Measurements from ENCODE around the gene MBNL3. TPM values are rescaled to one million over a fixed set of nuclear protein-coding genes. Genes with fewer than 3 reads are reported as not detected.

Gene MBNL3
- total RNA-seq, 1 donor from 2014 or later = 7.7 TPM

GRCh38 chrX:132367314-132367713 is 121.5 kb downstream of the MBNL3 start:
- H3K4me3 Mint-ChIP-seq (ENCODE audit: unreplicated experiment) = no peak overlapping the region
- no peaks in the 10 kb centered on the region for H3K36me3 Mint-ChIP-seq (ENCODE audit: unreplicated experiment)
- H3K4me1 Mint-ChIP-seq (ENCODE audit: unreplicated experiment) = peaks cover 5% of the 10 kb centered on the region
- H3K27ac Mint-ChIP-seq (ENCODE audit: unreplicated experiment) = no peak overlapping the region
- no peak for DNase-seq (ENCODE audit: extremely low spot score, unreplicated experiment)
- no peaks in the 10 kb centered on the region for H3K27me3 Mint-ChIP-seq (ENCODE audit: unreplicated experiment)
- no peaks in the 10 kb centered on the region for H3K9me3 Mint-ChIP-seq (ENCODE audit: unreplicated experiment)
- TF ChIP-seq, protein P1, sequence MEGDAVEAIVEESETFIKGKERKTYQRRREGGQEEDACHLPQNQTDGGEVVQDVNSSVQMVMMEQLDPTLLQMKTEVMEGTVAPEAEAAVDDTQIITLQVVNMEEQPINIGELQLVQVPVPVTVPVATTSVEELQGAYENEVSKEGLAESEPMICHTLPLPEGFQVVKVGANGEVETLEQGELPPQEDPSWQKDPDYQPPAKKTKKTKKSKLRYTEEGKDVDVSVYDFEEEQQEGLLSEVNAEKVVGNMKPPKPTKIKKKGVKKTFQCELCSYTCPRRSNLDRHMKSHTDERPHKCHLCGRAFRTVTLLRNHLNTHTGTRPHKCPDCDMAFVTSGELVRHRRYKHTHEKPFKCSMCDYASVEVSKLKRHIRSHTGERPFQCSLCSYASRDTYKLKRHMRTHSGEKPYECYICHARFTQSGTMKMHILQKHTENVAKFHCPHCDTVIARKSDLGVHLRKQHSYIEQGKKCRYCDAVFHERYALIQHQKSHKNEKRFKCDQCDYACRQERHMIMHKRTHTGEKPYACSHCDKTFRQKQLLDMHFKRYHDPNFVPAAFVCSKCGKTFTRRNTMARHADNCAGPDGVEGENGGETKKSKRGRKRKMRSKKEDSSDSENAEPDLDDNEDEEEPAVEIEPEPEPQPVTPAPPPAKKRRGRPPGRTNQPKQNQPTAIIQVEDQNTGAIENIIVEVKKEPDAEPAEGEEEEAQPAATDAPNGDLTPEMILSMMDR (IDR thresholded peaks at IDR 0.05) = no peak

- Mint-ChIP-seq H3K4me1 (ENCODE audit: unreplicated experiment) (peaks cover 5% of the 10 kb centered on the region), H3K9me3 (ENCODE audit: unreplicated experiment) (no peaks in the 10 kb centered on the region), H3K27ac (ENCODE audit: unreplicated experiment) (no peak overlapping the region), H3K4me3 (ENCODE audit: unreplicated experiment) (no peak overlapping the region), H3K36me3 (ENCODE audit: unreplicated experiment) (no peaks in the 10 kb centered on the region), H3K27me3 (ENCODE audit: unreplicated experiment) (no peaks in the 10 kb centered on the region)
- no peak for DNase-seq (ENCODE audit: extremely low spot score, unreplicated experiment)
- TF ChIP-seq, protein P1 (IDR thresholded peaks at IDR 0.05) = no peak
These were observed 123.3 kb downstream of the MBNL3 start for GRCh38 chrX:132365490-132365889.

- H3K27me3 Mint-ChIP-seq (ENCODE audit: unreplicated experiment) = no peaks in the 10 kb centered on the region
- TF ChIP-seq, protein P1 (IDR thresholded peaks at IDR 0.05) = no peak
- H3K9me3 Mint-ChIP-seq (ENCODE audit: unreplicated experiment) = no peaks in the 10 kb centered on the region
- no peaks in the 10 kb centered on the region for H3K36me3 Mint-ChIP-seq (ENCODE audit: unreplicated experiment)
- no peak for DNase-seq (ENCODE audit: extremely low spot score, unreplicated experiment)
- H3K4me3 Mint-ChIP-seq (ENCODE audit: unreplicated experiment) = no peak overlapping the region
- no peak overlapping the region for H3K27ac Mint-ChIP-seq (ENCODE audit: unreplicated experiment)
- peaks cover 5% of the 10 kb centered on the region for H3K4me1 Mint-ChIP-seq (ENCODE audit: unreplicated experiment)
These were observed 124.5 kb downstream of the MBNL3 start for GRCh38 chrX:132364313-132364712.

- Mint-ChIP-seq H3K27me3 (ENCODE audit: unreplicated experiment) (peaks cover 3% of the 10 kb centered on the region), H3K27ac (ENCODE audit: unreplicated experiment) (no peak overlapping the region), H3K4me3 (ENCODE audit: unreplicated experiment) (no peak overlapping the region), H3K36me3 (ENCODE audit: unreplicated experiment) (no peaks in the 10 kb centered on the region), H3K4me1 (ENCODE audit: unreplicated experiment) (no peaks in the 10 kb centered on the region), H3K9me3 (ENCODE audit: unreplicated experiment) (no peaks in the 10 kb centered on the region)
- TF ChIP-seq, protein P1 (IDR thresholded peaks at IDR 0.05) = no peak
- no peak for DNase-seq (ENCODE audit: extremely low spot score, unreplicated experiment)
These were observed 135.4 kb downstream of the MBNL3 start for GRCh38 chrX:132353430-132353829.

DNA sequence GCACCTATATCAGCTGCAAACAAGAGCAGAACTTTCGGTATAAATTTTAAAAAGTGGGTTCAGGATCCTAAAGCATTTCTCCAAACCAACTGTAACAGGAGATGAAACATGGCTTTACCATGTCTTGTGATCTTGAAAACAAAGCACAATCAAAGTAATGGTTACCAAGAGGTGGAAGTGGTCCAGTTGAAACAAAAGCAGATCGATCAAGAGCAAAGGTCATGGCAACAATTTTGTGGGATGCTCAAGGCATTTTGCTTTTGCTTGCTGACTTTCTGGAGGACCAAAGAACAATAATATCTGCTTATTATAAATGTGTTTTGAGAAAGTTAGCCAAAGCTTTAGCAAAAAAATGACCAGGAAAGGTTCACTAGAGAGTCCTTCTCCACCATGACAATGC is 152.7 kb downstream of the MBNL3 start:
- no peaks in the 10 kb centered on the region for H3K9me3 Mint-ChIP-seq (ENCODE audit: unreplicated experiment)
- no peaks in the 10 kb centered on the region for H3K36me3 Mint-ChIP-seq (ENCODE audit: unreplicated experiment)
- H3K27ac Mint-ChIP-seq (ENCODE audit: unreplicated experiment) = no peak overlapping the region
- H3K4me1 Mint-ChIP-seq (ENCODE audit: unreplicated experiment) = no peaks in the 10 kb centered on the region
- no peak for DNase-seq (ENCODE audit: extremely low spot score, unreplicated experiment)
- H3K27me3 Mint-ChIP-seq (ENCODE audit: unreplicated experiment) = no peaks in the 10 kb centered on the region
- TF ChIP-seq, protein P1 (IDR thresholded peaks at IDR 0.05) = no peak
- H3K4me3 Mint-ChIP-seq (ENCODE audit: unreplicated experiment) = no peak overlapping the region

Data from osteocyte (in vitro differentiated cells).